HFFc6 (cell line): ENCODE results near the gene RNF144A. TPM values are rescaled to one million over a fixed set of nuclear protein-coding genes. Genes with fewer than 3 reads are reported as not detected.

Experiments
- DNase-seq: peaks from one replicate; pipeline ENCODE4 v3.0.0-alpha.2; 2018
- H3K27ac Mint-ChIP-seq: 2 replicates; pipeline ENCODE4 v1.8.0; 2020; ENCODE audit warnings: mild to moderate bottlenecking, mixed read lengths
- H3K27me3 Mint-ChIP-seq: 2 replicates; pipeline ENCODE4 v1.8.0; 2021; ENCODE audit warnings: mild to moderate bottlenecking, moderate library complexity, mixed read lengths; ENCODE audit not compliant: insufficient read depth
- H3K36me3 Mint-ChIP-seq: 2 replicates; pipeline ENCODE4 v1.8.0; 2021; ENCODE audit warnings: low read depth, mixed read lengths
- H3K4me1 Mint-ChIP-seq: 2 replicates; pipeline ENCODE4 v1.8.0; 2020; ENCODE audit warnings: low read depth, mixed read lengths
- H3K4me3 Mint-ChIP-seq: 2 replicates; pipeline ENCODE4 v1.8.0; 2020; ENCODE audit warnings: mild to moderate bottlenecking, moderate library complexity, mixed read lengths
- H3K9me3 Mint-ChIP-seq: 2 replicates; pipeline ENCODE4 v1.8.0; 2020; ENCODE audit warnings: mild to moderate bottlenecking, mixed read lengths
- long read RNA-seq: library from polyadenylated mRNA; unstranded; transcript quantifications from one replicate; pipeline ENCODE4 v2.0.0, GENCODE V29; 2019
- total RNA-seq, 6 experiments: library from RNA; stranded (reverse); fragmentation: NEBNext Ultra II Directional; extraction: Animal tissue kit (Norgen Biotek cat#: 25700); gene quantifications; 2 replicates in 1 of 6; 3 replicates in 5 of 6; pipeline ENCODE4 v1.2.3, GENCODE V29; 2021
- TF ChIP-seq, protein P1 (sequence below): fragments of 200-600 bp; sonication (generic); IDR thresholded peaks from 2 replicates; pipeline ENCODE4 v1.5.0; 2021; ENCODE audit warnings: antibody characterized with exemption, mild to moderate bottlenecking

The RNF144A gene, protein sequence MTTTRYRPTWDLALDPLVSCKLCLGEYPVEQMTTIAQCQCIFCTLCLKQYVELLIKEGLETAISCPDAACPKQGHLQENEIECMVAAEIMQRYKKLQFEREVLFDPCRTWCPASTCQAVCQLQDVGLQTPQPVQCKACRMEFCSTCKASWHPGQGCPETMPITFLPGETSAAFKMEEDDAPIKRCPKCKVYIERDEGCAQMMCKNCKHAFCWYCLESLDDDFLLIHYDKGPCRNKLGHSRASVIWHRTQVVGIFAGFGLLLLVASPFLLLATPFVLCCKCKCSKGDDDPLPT
- not detected for total RNA-seq
- long read RNA-seq, result 0 reads

DNA sequence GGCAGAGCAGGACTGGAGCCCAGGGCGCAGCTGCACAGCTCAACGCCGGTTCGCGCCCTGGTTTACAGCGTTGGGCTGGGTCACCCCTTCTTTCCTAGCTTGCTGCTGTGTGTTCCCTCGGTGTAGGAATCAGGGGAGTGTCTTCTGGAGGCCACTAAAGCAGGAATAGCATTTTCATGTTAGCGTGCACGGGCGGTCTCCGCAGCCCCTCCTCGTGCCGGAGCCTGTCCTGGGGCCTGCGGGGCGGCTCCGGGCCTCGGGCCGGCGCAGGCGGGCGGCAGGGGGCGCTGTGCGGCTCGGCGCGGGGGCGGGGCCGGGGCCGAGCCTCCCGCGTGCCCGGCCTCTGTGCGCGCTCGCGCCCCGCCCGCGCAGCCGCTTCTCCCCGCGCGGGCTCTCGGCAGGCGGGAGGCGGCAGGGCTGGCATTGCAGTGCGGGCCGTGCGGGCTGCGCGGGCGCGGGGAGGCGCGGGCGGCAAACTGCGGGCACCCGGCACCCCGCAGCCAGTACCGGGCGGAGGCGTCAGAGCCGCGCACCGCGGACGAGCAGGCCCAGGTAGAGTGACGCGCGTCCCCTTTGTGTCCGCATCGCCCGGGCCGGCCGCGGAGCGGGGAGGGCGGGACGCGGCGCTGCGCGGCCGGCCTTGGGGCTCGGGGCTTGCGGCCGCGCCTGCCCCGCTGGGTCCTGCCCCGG is at the start of gene RNF144A:
RNF144A (plus strand) TSS at position 342 of the 690 bp plus-strand sequence. CDS start 79,515 bp downstream, outside the sequence.
- TF ChIP-seq, protein P1, sequence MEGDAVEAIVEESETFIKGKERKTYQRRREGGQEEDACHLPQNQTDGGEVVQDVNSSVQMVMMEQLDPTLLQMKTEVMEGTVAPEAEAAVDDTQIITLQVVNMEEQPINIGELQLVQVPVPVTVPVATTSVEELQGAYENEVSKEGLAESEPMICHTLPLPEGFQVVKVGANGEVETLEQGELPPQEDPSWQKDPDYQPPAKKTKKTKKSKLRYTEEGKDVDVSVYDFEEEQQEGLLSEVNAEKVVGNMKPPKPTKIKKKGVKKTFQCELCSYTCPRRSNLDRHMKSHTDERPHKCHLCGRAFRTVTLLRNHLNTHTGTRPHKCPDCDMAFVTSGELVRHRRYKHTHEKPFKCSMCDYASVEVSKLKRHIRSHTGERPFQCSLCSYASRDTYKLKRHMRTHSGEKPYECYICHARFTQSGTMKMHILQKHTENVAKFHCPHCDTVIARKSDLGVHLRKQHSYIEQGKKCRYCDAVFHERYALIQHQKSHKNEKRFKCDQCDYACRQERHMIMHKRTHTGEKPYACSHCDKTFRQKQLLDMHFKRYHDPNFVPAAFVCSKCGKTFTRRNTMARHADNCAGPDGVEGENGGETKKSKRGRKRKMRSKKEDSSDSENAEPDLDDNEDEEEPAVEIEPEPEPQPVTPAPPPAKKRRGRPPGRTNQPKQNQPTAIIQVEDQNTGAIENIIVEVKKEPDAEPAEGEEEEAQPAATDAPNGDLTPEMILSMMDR, result no peak; the same call in 1 of the 2 replicates
- no peaks in the 10 kb centered on the region for H3K4me1 Mint-ChIP-seq
- H3K36me3 Mint-ChIP-seq, result peaks cover 5% of the 10 kb centered on the region; the same call in 1 of the 2 replicates
- H3K9me3 Mint-ChIP-seq, result peaks cover 51% of the 10 kb centered on the region
- DNase-seq, result no peak
- H3K27me3 Mint-ChIP-seq, result peaks cover 5% of the 10 kb centered on the region
- H3K4me3 Mint-ChIP-seq, result no peak within 1 kb of the TSS
- H3K27ac Mint-ChIP-seq, result no peak within 1 kb of the TSS

DNA sequence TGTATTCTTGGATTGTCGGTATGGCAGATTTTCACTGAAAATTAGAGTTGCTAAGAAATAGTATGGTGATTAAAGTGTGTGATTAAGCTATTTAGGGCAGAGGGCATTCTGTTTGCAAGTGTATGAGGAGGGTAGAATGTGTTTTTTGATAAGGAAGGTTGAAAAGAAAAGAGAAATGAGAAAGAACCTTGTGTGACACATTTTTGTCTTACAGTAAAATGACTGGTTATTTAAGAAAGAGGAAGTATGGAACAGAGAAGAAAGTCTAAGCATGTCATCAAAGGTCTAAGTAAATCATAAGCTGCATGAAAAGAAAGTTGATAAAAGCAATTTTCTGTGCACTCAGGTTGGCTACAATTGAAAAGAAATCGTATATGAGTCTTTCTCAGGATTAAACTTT is 44.8 kb upstream of the RNF144A start:
- TF ChIP-seq, protein P1, result no peak
- Mint-ChIP-seq H3K9me3 (peaks cover 4% of the 10 kb centered on the region), H3K4me1 (no peaks in the 10 kb centered on the region), H3K27me3 (no peaks in the 10 kb centered on the region), H3K36me3 (no peaks in the 10 kb centered on the region), H3K27ac (no peak overlapping the region), H3K4me3 (no peak overlapping the region)
- no peak for DNase-seq

DNA sequence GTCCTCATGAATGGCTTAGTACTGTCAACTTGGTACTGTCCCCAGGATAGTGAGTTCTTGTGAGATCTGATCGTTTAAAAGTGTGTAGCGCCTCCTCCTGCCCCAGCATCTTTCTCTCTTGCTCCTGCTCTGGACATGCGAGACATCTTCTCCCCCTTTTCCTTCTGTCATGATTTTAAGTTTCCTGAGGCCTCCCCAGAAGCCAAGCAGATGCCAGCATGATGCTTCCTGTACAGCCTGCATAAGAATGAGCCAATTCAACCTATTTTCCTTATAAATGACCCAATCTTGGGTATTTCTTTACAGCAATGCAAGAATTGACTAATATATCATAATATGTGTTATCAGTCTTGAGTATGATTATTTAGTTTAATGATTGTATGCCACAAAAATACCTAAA is 43.2 kb upstream of the RNF144A start:
- TF ChIP-seq, protein P1, result no peak
- peaks cover 8% of the 10 kb centered on the region for H3K9me3 Mint-ChIP-seq
- H3K36me3 Mint-ChIP-seq, result no peaks in the 10 kb centered on the region
- no peaks in the 10 kb centered on the region for H3K27me3 Mint-ChIP-seq
- no peak for DNase-seq
- no peak overlapping the region for H3K27ac Mint-ChIP-seq
- no peaks in the 10 kb centered on the region for H3K4me1 Mint-ChIP-seq
- H3K4me3 Mint-ChIP-seq, result no peak overlapping the region

DNA sequence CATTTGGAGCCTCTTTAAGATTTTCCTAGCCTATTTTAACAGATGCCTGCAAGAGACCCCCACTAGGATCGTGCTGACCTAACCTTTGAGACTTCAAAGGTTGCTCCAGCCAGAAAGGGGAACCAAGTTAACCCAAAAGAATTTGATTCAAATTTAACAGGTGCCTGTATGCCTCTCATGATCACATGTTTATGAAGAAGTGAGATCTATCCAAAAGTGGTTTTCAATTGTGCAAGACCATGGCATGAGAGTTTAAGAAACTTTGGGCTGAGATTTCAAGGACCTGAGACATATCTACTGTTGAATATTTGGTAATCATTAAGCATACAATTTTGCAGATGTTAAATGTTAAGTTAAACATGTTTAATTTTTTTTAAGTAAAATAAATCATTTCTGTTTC is 40.9 kb upstream of the RNF144A start:
- no peak for DNase-seq
- no peak overlapping the region for H3K4me3 Mint-ChIP-seq
- H3K4me1 Mint-ChIP-seq, result no peaks in the 10 kb centered on the region
- peaks cover 12% of the 10 kb centered on the region for H3K9me3 Mint-ChIP-seq
- H3K27ac Mint-ChIP-seq, result no peak overlapping the region
- H3K27me3 Mint-ChIP-seq, result no peaks in the 10 kb centered on the region
- no peaks in the 10 kb centered on the region for H3K36me3 Mint-ChIP-seq
- TF ChIP-seq, protein P1, result no peak

DNA sequence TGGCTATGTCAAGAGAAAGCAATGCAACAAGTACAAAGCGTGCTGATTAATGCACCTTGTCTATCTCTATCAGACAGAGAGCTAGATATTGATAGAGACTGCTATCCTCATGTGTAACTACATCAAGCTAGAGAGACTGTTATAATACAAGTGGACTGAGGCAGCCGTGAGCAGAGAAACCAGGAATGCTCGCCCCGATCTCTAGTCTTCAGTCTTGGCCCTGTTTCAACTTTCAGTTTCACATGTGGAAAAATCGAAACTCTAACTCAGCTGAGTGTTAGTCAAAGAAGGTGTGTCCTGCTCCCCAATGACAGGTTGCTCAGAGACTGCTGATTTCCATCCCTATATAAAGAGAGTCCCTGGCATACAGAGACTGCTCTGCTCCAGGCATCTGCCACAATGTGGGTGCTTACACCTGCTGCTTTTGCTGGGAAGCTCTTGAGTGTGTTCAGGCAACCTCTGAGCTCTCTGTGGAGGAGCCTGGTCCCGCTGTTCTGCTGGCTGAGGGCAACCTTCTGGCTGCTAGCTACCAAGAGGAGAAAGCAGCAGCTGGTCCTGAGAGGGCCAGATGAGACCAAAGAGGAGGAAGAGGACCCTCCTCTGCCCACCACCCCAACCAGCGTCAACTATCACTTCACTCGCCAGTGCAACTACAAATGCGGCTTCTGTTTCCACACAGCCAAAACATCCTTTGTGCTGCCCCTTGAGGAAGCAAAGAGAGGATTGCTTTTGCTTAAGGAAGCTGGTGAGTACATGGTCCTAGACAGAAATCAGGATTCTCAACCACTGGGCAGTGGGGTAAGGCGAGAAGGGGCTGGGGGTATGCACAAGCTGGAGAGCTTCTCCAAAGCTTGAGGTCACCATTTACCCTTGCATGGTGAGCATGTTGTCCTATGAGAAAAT is 39.6 kb upstream of the RNF144A start, which contains the start of gene RSAD2:
RSAD2 (plus strand) TSS at position 376 of the 903 bp plus-strand sequence; CDS start at position 400, 24 bp downstream.
- no peak within 1 kb of the TSS for H3K4me3 Mint-ChIP-seq
- no peaks in the 10 kb centered on the region for H3K4me1 Mint-ChIP-seq
- no peaks in the 10 kb centered on the region; the same call in 1 of the 2 replicates for H3K27me3 Mint-ChIP-seq
- TF ChIP-seq, protein P1, result no peak
- no peak within 1 kb of the TSS for H3K27ac Mint-ChIP-seq
- peaks cover 18% of the 10 kb centered on the region for H3K9me3 Mint-ChIP-seq
- H3K36me3 Mint-ChIP-seq, result no peaks in the 10 kb centered on the region
- no peak for DNase-seq
